ENCODE results near the gene TBKBP1.

- TF ChIP-seq CTCF (tag by site-specific recombination; IDR thresholded peaks at IDR 0.05) (no peak), REST (tag by site-specific recombination; IDR thresholded peaks at IDR 0.05) (no peak), ZNF391 (tag by site-specific recombination; IDR thresholded peaks at IDR 0.05; ENCODE audit: borderline replicate concordance, low read depth) (no peak), ZNF654 (tag by site-specific recombination; IDR thresholded peaks at IDR 0.05; ENCODE audit: low read depth) (no peak), ZNF785 (tag by site-specific recombination; IDR thresholded peaks at IDR 0.05) (no peak), ZNF518A (tag by site-specific recombination; conservative IDR thresholded peaks at IDR 0.05; ENCODE audit: low read depth) (no peak), ZNF473 (tag by site-specific recombination; IDR thresholded peaks at IDR 0.05) (no peak), RBAK (tag by site-specific recombination; IDR thresholded peaks at IDR 0.05) (no peak), TSHZ1 (tag by site-specific recombination; IDR thresholded peaks at IDR 0.05; ENCODE audit: borderline replicate concordance) (no peak)
These were observed 33.9 kb upstream of the TBKBP1 start for GRCh38 chr17:47660064-47660492.
